ENCODE results near the gene NEXMIF. TPM values are rescaled to one million over a fixed set of nuclear protein-coding genes. Genes with fewer than 3 reads are reported as not detected.

The NEXMIF gene
- total RNA-seq, 1 donor from 2014 or later = 0.31 TPM

DNA sequence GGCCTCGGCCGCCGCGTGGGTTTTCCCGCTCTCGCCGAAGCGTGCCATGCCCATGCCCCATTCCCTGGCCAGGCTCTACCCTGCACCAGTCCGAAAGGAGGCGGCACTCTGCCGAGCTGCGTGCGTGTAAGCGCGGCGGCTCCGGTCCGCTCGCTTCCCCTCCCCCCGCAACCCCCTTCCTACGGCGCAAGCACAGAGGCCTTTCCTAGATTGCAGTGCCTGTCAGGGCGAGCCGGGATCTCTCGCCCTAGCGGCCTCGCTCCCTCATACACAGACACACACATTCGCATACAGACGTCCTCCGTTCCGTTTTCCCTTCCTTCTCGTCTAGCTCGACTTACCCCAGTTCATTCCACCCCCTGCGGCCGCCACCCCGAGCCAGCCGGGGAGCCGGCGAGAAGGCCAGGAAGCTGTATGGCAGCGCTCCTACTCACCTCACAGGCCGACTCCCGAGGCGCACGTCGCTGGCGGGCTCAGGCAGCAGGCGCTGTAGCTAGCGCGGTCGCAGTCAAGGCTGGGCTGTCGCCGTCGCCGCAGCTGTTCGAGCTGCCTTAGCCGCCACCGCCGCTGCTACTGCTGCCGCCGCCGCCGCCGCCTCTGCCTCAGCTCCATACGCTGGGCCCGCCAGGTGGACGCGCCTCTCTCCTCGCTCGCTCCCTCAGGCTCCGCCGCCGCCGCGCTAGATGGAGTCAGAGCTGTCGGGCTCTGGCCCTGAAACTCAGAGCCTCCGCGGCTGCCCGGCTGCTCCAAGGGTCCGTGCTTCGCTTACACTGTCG, 615 bp downstream of the NEXMIF start:
- H3K4me3 Mint-ChIP-seq (ENCODE audit: unreplicated experiment) = peak overlapping the region; percentile 91
- TF ChIP-seq, protein P1, sequence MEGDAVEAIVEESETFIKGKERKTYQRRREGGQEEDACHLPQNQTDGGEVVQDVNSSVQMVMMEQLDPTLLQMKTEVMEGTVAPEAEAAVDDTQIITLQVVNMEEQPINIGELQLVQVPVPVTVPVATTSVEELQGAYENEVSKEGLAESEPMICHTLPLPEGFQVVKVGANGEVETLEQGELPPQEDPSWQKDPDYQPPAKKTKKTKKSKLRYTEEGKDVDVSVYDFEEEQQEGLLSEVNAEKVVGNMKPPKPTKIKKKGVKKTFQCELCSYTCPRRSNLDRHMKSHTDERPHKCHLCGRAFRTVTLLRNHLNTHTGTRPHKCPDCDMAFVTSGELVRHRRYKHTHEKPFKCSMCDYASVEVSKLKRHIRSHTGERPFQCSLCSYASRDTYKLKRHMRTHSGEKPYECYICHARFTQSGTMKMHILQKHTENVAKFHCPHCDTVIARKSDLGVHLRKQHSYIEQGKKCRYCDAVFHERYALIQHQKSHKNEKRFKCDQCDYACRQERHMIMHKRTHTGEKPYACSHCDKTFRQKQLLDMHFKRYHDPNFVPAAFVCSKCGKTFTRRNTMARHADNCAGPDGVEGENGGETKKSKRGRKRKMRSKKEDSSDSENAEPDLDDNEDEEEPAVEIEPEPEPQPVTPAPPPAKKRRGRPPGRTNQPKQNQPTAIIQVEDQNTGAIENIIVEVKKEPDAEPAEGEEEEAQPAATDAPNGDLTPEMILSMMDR (IDR thresholded peaks at IDR 0.05; ENCODE audit: unreplicated experiment) = no peak
- H3K9me3 Mint-ChIP-seq (ENCODE audit: unreplicated experiment) = no peaks in the 10 kb centered on the region
- peaks cover 6% of the 10 kb centered on the region for H3K27me3 Mint-ChIP-seq (ENCODE audit: unreplicated experiment)
- peaks cover 4% of the 10 kb centered on the region for H3K36me3 Mint-ChIP-seq (ENCODE audit: low read depth, unreplicated experiment)
- no peak overlapping the region for H3K27ac Mint-ChIP-seq (ENCODE audit: unreplicated experiment)
- DNase-seq (ENCODE audit: low spot score) = peak; percentile 27
- no peaks in the 10 kb centered on the region for H3K4me1 Mint-ChIP-seq (ENCODE audit: unreplicated experiment)

- Mint-ChIP-seq H3K4me1 (ENCODE audit: unreplicated experiment) (no peaks in the 10 kb centered on the region), H3K27me3 (ENCODE audit: unreplicated experiment) (peaks cover 6% of the 10 kb centered on the region), H3K4me3 (ENCODE audit: unreplicated experiment) (no peak overlapping the region), H3K9me3 (ENCODE audit: unreplicated experiment) (no peaks in the 10 kb centered on the region), H3K36me3 (ENCODE audit: low read depth, unreplicated experiment) (peaks cover 4% of the 10 kb centered on the region), H3K27ac (ENCODE audit: unreplicated experiment) (no peak overlapping the region)
- TF ChIP-seq, protein P1 (IDR thresholded peaks at IDR 0.05; ENCODE audit: unreplicated experiment) = no peak
- peak; percentile 4 for DNase-seq (ENCODE audit: low spot score)
These were observed 1.3 kb downstream of the NEXMIF start for GRCh38 chrX:74923942-74924448.

GRCh38 chrX:74922922-74923543, 2.2 kb downstream of the NEXMIF start:
- Mint-ChIP-seq H3K27ac (ENCODE audit: unreplicated experiment) (no peak overlapping the region), H3K27me3 (ENCODE audit: unreplicated experiment) (peaks cover 6% of the 10 kb centered on the region), H3K9me3 (ENCODE audit: unreplicated experiment) (no peaks in the 10 kb centered on the region), H3K4me1 (ENCODE audit: unreplicated experiment) (no peaks in the 10 kb centered on the region), H3K4me3 (ENCODE audit: unreplicated experiment) (no peak overlapping the region), H3K36me3 (ENCODE audit: low read depth, unreplicated experiment) (peaks cover 4% of the 10 kb centered on the region)
- TF ChIP-seq, protein P1 (IDR thresholded peaks at IDR 0.05; ENCODE audit: unreplicated experiment) = no peak
- no peak for DNase-seq (ENCODE audit: low spot score)

DNA sequence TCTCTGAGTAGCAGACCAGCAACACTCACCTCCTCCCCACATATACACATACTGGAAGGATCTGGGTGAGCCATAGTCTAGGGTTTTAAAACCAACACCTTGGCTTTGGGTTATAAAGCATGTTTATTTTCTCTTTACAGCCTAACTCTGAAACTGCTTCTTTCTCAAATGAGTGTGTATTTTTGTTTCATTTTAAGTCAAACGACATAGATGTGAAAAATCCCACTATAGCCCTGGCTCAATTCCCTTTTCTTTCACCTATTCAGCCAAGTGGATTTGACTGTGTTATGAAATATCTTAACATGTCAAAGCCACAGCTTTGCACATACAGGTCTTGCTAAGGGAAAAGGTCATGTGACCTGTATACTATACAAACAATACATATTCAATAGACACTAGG, 13.8 kb downstream of the NEXMIF start:
- Mint-ChIP-seq H3K36me3 (ENCODE audit: low read depth, unreplicated experiment) (no peaks in the 10 kb centered on the region), H3K4me3 (ENCODE audit: unreplicated experiment) (no peak overlapping the region), H3K9me3 (ENCODE audit: unreplicated experiment) (no peaks in the 10 kb centered on the region), H3K4me1 (ENCODE audit: unreplicated experiment) (no peaks in the 10 kb centered on the region), H3K27me3 (ENCODE audit: unreplicated experiment) (no peaks in the 10 kb centered on the region), H3K27ac (ENCODE audit: unreplicated experiment) (no peak overlapping the region)
- no peak for DNase-seq (ENCODE audit: low spot score)
- TF ChIP-seq, protein P1 (IDR thresholded peaks at IDR 0.05; ENCODE audit: unreplicated experiment) = no peak

- Mint-ChIP-seq H3K27ac (ENCODE audit: unreplicated experiment) (no peak overlapping the region), H3K4me3 (ENCODE audit: unreplicated experiment) (no peak overlapping the region), H3K4me1 (ENCODE audit: unreplicated experiment) (no peaks in the 10 kb centered on the region), H3K9me3 (ENCODE audit: unreplicated experiment) (no peaks in the 10 kb centered on the region), H3K36me3 (ENCODE audit: low read depth, unreplicated experiment) (no peaks in the 10 kb centered on the region), H3K27me3 (ENCODE audit: unreplicated experiment) (no peaks in the 10 kb centered on the region)
- TF ChIP-seq, protein P1 (IDR thresholded peaks at IDR 0.05; ENCODE audit: unreplicated experiment) = no peak
- DNase-seq (ENCODE audit: low spot score) = no peak
These were observed 18.8 kb downstream of the NEXMIF start for GRCh38 chrX:74906417-74906816.
